ENCODE results near the gene PXYLP1.

DNA sequence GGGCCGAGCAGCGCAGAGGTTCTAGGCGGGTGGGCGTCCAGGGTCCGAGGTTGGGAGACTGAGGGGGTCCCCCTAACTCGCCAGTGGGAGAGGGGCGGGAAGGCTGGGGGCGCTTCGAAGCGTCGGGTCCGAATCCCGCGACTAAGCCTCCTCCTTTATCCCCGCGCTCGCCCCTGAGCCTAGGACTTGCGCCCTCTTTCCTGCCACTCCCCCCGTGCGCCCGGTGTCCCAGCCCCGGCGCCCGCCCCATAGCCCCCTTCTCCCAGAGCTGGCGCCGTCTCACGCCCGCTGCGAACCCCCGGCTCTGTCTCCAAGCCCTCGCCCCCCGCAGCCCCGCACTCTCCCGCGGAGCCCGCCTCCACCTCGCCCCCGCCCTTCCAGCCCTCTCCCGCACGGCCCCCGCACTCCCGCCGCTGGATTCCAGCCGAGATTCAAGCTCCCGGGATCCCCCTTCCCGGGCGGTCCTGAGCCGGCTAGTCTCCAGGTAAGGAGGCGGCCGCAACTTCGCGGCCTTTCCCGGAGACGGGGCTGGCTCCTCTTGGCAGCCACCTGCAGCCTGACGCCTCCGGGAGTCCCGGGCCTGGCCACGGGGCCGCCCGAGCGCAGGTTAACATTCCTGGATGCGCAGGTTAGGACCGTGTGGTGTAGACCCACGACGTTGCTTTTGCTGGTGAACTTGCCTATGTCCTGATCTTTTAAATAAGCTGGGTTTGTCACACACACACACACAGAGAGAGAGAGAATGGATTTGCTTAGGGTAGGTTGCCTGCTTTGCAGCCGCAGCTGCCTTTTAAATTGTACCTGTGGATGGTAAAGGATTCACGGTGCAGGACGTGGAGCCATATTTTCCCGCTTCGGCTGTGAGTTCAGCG lies 563 bp downstream of the PXYLP1 start:
- TF ChIP-seq, protein P1, sequence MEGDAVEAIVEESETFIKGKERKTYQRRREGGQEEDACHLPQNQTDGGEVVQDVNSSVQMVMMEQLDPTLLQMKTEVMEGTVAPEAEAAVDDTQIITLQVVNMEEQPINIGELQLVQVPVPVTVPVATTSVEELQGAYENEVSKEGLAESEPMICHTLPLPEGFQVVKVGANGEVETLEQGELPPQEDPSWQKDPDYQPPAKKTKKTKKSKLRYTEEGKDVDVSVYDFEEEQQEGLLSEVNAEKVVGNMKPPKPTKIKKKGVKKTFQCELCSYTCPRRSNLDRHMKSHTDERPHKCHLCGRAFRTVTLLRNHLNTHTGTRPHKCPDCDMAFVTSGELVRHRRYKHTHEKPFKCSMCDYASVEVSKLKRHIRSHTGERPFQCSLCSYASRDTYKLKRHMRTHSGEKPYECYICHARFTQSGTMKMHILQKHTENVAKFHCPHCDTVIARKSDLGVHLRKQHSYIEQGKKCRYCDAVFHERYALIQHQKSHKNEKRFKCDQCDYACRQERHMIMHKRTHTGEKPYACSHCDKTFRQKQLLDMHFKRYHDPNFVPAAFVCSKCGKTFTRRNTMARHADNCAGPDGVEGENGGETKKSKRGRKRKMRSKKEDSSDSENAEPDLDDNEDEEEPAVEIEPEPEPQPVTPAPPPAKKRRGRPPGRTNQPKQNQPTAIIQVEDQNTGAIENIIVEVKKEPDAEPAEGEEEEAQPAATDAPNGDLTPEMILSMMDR (IDR thresholded peaks at IDR 0.05): no peak
- TF ChIP-seq POLR2A (IDR thresholded peaks at IDR 0.05): no peak

Measured in uterus (tissue), 2 donors.